Hematopoietic multipotent progenitor cell treated with erythropoietin and hydrocortisone succinate and interleukin-3 and kit ligand, for 15 days (in vitro differentiated cells): ENCODE data around the gene SERGEF.
A peak's percentile ranks its signal among the peaks of the same experiment; 100 is the strongest.
"Not testable (repeated sequence)": the region's sequence is repeated elsewhere in the genome, so short reads cannot be mapped to it uniquely, and the experiment has no call there.

Experiments used
- DNase-seq: peaks from one replicate; pipeline ENCODE4 v3.0.0-alpha.2; 2015; ENCODE audit warnings: low spot score

Gene SERGEF

DNA sequence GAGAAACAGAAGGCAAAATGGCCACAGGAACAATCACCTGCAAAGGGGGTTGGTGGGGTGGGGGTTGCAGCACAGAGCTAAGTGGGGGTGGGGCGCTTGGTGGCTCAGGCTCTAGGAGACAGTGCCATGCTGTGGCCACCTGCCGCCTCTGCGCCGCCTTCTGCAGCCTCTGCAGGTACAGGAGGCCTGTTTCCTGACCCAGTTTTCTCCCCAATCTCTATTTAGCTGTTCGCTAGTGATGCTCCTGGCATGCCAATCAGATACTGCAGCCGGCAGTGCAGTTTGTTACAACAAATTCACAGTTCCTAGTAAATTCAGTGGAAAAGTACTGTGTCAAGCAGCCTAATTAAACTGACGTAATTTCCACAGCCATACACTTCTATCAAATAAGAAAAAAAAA, 106.4 kb downstream of the SERGEF start:
- DNase-seq, result no peak

DNA sequence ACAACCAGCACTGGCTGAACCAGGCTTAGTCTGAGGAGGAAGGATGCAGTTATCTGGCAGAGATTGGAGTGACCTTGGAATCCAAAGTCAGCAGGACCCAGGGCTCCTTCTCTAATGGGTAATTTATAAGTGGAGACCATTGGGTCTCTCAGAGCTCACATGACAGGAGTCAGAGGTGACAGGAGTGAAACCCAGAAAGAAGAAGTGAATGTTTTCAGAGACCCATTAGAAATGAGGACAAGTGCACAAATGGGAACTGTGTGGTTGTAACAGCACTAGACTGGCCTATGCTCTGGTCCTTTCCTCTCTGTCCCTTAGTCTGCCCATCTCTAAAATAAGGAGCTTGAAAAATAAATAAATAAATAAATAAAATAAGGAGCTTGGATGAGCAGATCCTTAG, 107.4 kb downstream of the SERGEF start:
- DNase-seq, result no peak

DNA sequence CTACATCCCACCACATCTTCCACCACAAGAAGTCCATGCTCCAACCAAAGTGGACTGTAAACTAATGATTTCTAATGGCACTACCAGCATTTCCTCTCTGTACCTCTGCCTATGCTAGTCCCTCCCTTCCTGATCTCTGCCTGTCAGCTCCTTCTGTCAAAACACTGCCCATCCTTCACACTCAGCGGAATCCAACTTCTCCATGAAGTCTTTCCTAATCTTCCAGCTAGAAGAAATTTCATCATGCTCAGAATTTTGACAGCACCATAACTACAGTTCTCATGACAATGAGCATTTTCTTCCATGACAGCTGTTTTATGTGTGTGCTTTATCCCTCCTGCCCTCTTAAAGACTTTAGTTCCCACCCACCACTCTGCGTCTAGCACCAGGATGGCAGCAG, 111.4 kb downstream of the SERGEF start:
- no peak for DNase-seq

DNA sequence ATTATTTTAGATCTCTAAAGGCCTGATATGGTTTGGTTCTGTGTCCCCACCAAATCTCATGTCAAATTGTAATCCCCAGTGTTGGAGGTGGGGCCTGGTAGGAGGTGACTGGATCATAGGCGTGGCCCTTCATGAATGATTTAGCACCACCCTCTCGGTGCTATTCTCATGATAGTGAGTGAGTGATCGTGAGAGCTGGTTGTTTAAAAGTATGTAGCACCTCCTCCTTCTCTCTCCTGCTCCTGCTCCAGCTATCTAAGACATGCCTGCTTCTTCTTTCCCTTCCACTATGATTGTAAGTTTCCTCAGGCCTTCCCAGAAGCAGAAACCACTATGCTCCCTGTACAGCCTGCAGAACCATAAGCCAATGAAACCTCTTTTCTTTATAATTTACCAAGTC, 114.1 kb downstream of the SERGEF start:
- DNase-seq, result peak; percentile 8

DNA sequence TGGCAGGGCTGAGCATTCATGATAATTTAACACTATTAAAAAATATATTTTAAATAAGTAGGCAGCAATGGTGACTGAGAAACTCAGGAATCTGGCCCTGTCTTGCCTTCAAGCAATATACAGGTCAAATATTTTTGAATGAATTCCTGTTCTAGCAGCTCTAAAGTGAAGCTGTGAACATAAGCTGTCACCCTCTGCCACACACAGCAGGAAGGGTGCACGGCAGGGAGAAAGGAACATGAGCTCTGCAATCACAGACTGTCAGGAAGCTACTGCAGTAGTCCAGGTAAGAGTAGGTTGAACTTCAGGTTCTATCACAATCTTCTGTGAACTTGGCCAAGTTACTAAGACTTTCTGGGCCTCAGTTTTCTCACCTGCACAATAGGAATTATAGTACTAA, 114.8 kb downstream of the SERGEF start:
- no peak for DNase-seq

DNA sequence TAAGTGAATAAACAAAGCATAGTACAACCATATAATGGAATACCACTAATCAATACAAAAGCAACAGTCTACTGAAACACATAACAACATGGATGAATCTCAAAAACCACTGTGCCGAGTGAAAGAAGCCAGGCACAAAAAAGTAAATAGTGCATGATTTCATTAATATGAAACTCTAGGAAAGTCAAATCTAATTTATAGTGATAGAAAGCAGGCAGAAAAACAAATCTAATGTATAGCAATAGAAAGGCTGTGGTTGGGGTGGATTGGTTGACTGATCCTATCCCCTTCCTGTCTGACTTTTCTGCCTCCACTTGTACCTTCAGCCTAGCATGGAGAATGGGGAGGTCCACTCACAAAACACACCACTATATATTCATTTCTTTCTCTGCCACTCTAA, 115.4 kb downstream of the SERGEF start:
- DNase-seq, result no peak

DNA sequence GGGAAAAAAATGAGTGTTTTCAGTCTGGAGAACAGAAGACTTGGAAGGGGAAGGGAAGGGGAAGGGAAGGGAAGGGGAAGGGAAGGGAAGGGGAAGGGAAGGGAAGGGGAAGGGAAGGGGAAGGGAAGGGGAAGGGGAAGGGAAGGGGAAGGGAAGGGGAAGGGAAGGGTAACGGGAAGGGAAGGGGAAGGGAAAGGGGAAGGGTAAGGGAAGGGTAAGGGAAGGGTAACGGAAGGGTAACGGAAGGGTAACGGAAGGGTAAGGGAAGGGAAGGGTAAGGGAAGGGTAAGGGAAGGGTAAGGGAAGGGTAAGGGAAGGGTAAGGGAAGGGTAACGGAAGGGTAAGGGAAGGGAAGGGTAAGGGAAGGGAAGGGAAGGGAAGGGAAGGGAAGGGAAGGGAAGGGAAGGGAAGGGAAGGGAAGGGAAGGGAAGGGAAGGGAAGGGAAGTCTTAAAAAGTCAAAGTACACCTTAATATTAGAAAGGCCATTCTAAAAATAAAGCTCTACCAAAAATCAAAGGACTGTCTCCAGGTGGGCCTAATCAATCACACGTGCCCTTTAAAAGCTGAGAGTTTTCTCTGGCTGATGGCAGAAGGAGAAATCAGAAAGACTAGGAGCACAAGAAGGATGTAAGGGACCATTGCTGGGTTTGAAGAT, 116.2 kb downstream of the SERGEF start:
- DNase-seq, result not testable (repeated sequence)

DNA sequence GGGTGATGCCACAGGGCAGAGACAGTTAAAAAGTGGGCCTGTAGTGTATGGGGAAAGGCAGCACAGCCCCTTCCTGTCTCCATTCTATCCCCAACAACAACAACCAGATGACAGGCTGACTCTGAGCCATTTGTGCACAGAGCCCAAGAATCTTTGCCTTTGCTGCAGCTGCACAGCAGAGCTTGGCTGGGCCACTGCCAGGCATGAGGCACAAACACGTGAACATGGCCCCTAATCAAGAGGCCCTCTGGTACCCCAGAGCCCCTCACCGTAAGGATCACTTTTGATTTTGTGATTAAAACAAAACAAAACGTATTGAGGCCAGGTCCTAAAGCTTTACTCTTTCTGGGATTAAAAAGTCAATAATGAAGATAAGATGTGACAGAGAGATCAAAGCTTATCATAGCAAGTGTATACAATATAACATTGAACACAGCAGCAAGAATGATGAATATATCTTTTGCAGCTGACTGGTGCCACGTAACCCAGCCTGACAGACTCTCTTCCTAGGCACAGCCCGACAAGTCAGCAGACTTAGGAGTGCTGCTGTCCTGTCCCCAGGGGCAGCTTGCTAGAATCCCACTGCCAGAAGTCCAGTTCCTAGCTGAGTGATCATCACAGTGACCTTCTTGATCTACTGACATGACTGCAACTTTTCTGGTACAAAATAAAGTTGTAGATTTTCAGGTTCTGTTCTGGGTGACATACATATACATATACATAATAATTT, 117.8 kb downstream of the SERGEF start:
- DNase-seq, result no peak

DNA sequence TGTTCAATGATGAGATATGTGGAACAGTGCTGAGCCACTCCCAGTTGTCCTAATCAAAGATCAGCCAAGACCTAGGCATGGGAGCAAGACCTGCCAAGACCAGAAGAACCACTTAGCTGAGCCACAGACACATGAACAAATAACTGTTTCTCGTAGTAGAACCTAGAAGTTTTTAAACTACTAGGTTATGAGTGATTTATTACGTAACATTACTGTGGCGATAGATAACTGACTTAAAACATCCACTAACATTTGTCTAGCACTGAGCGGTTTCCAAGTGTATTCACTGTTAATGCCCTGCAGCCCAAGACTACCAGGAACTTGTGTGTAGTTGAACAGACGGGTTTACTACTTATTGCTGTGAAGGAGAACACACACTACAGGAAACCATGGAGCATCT, 120.4 kb downstream of the SERGEF start:
- no peak for DNase-seq

DNA sequence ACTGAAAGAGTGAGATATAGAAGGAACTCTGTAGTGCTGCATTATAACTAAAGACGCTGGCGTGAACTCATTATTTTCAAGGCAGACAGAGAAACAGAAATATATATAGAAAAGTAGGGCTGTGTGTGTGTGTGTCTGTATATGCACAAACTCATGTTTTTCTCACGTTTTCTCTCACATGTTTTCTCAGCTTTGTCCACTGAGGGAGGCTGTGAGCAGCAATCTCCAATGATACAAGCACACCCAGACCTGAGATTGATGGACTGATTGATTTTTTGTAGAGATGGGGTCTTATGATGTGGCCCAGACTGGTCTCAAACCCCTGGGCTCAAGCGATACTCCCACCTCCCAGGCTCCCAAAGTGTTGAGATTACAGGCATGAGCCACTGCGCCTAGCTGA, 122.5 kb downstream of the SERGEF start:
- no peak for DNase-seq

DNA sequence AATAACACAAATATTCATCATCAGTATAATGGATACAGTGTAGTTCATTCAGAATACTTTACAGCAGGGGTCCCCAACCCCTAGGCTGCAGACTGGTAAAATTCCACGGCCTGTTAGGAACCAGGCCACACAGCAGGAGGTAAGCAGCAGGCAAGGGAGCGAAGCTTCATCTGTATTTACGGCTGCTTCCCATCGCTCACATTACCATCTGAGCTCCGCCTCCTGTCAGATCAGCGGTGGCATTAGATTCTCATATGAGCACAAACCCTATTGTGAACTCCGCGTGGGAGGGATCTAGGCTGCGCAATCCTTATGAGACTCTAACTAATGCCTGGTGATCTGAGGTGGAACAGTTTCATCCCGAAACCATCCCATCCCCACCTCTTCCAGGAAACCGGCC, 125.1 kb downstream of the SERGEF start:
- DNase-seq, result no peak

DNA sequence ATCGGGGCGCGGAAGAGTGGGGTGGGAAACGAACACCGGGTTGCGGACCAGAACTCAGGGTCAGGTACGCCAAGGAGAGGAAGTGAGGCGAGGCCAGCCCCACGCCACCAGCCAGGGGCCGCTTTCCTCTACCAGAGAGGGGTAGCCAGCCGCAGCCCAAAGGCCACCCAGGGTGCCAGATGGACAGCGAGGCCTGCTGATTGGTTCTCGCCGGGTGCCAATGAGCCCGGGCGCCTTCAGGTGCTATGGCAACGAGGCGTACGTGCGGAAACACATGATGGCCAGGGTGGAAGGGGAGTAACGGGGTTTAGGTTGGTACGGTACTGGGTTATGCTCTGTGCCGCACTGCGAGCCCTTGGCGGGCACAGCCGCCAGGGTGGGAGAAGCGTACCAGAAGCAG, 128.9 kb downstream of the SERGEF start:
- DNase-seq, result no peak

DNA sequence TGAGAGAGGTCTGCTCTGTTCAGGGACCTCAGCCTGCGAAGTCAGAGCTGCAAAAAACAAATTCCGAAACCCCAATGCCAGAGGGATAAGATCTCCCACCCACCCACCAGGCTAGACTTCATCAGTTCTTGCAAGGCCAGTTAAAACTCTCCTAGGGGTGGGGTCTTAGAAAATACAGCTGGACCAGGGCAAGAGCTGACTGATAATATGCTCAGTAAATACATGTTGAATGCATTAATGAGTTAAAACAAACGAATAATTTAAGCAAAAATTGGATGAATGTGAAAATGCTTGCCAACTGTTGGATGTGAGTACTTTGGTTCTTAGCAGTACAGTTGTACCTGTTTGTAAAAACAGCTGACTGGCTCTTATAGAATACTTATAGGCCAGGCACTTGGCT, 129.8 kb downstream of the SERGEF start:
- no peak for DNase-seq

DNA sequence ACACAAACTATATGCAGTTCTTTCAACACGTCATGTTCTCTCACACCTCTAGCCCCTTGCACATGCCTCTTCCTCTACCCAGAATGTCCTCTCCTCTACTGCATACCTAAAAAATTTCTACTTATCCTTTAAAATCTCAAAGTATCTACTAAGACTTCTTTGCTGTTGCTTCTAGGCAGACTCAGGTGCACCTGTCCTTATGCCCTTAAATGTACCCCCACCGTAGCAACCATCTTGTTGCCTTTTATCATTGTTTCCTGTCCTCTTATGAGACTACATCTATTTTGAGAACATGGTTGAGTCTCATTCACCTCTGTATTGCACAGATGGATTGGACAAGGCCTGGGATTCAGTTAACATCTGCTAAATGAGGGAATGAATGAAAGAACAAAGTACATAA, 134.1 kb downstream of the SERGEF start:
- DNase-seq, result no peak

DNA sequence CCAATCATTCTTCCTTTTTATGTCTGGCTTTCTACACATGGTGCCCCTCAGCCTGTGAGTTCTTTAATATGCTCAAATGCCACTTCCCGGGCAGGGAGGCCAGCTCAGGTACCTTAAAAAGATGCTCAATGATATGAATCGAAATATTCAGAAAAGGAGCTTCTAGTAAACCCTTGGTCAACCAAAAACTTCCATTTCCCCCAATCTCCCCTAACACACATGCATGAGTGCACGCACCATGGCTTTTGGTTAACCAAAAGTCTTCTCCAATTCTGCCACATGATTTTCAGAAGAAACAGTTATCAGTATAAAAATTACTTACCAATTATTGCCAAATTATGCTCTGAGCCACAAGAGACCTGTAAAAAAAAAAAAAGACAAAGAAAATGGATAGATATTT, 135.0 kb downstream of the SERGEF start:
- no peak for DNase-seq

DNA sequence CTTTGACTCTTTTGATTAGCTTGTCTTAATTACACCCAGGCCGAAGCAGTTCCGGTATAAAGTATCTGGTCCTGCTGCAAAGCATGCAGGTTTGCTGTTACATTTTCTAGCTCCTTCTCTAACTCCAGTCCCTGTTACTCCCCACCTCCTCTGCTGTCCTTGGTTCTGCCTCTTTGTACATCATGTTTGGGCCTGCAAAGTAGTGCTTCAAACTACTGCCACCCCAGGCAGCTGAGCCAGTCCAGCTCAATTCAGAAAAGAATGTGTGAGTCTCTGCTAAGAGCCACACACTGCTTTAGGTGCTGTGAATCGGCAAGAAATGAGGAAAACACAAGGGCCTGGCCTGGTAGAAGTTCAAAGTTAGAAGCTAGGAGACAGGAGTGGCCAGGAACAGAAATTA, 136.0 kb downstream of the SERGEF start:
- no peak for DNase-seq

DNA sequence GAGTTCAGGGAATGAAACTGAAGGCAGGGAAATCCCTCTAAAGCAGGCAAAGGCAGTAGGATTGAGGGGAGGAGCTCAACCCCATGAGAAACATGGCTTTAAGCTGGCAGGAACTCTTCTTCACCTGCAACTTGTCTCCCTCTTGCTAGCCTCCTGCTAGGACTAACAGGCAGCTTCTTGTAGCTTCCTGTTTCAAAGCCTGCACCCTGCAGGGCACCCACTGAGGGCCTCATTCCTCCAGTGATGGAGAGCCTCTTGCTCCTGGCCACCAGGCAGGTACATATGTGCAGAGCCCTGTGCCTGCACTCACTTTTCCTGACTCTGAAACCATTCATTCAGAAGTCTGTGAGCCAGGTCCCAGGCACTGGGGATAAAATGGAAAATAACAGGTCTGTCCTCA, 137.0 kb downstream of the SERGEF start:
- no peak for DNase-seq

DNA sequence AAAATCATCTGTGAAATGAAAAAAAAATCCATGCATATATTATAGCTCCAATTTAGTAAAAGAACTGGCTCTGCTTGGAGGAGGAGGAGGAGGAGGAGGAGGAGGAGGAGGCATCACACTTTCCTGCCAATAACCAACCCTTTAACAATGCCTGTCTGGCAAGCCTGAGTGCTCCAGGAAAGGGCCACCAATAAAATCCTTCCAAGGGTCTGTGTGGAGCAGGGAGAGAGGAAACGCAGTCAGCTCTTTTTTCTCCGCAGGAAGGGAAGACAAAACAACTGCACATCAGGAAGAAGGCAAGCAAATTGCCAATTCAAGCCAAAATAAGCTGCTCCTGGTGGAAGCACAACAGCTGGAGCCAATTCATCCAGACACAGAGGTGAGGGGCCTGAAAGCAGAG, 139.3 kb downstream of the SERGEF start:
- DNase-seq, result no peak

DNA sequence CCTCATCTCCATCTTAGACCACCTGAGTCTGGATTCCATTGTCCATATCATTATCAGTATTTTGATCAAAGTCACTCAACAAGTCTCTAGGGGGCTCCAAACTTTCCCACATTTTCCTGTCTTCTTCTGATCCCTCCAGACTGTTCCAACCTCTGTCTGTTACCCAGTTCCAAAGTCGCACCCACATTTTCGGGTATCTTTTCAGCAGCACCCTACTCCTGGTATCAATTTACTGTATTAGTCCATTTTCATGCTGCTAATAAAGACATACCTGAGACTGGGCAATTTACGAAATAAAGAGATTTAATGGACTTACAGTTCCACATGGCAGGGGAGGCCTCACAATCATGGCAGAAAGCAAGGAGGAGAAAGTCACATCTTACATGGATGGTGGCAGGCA, 144.4 kb downstream of the SERGEF start:
- not testable (repeated sequence) for DNase-seq

DNA sequence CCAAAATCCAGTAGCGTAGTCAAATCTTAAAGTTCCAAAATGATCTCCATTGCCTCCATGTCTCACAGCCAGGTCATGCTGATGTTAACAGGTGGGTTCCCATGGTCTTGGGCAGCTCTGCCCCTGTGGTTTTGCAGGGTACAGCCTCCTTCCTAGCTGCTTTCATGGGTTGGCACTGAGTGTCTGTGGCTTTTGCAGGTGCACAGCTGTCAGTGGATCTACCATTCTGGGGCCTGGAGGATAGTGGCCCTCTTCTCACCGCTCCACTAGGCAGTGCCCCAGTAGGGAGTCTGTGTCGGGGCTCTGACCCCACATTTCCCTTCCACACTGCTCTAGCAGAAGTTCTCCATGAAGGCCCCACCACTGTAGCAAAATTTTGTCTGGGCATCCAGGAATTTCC, 145.5 kb downstream of the SERGEF start:
- no peak for DNase-seq

DNA sequence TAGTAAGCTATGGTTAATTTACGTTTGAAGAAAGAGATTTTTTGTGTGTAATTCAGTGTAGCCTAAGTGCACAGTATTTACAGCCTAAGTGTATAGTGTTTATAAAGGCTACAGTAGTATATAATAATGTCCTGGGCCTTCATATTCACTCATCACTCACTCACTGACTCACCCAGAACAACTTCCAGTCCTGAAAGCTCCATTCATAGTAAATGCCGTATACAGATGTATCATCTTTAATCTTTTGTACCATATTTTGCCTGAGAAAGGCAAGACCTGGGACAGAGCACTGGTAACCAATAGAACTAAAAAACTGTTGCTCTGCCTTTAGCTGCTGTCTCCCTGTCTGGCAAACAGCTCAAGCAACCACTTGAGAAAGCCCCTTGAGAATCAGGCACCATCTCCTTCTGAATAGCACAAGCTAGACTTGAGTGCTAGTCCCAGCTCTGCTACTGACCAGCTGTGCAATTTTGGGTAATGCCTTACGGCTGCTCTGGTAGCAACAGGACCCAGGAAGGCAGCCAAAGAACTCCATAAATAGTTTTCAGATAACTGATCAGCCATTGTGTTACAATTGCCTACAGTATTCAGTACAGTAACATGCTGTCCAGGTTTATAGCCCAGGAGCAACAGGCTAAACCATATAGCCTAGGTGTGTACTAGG, 146.9 kb downstream of the SERGEF start:
- no peak for DNase-seq

DNA sequence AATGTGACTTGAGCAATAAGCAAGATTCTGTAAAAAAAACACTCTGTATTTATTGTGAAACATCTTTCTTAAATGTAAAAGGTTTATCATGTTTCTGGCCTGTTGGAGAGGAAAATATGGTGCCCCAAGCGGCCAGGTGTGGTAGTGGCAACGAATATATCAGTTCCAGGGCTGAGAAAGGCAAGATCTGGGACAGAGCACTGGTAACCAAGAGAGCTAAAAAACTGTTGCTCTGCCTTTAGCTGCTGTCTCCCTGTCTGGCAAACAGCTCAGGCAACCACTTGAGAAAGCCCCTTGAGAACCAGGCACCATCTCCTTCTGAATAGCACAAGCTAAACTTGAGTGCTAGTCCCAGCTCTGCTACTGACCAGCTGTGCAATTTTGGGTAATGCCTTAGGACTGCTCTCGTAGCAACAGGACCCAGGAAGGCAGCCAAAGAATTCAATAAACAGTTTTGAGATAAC, 148.3 kb downstream of the SERGEF start:
- DNase-seq, result peak; percentile 11

DNA sequence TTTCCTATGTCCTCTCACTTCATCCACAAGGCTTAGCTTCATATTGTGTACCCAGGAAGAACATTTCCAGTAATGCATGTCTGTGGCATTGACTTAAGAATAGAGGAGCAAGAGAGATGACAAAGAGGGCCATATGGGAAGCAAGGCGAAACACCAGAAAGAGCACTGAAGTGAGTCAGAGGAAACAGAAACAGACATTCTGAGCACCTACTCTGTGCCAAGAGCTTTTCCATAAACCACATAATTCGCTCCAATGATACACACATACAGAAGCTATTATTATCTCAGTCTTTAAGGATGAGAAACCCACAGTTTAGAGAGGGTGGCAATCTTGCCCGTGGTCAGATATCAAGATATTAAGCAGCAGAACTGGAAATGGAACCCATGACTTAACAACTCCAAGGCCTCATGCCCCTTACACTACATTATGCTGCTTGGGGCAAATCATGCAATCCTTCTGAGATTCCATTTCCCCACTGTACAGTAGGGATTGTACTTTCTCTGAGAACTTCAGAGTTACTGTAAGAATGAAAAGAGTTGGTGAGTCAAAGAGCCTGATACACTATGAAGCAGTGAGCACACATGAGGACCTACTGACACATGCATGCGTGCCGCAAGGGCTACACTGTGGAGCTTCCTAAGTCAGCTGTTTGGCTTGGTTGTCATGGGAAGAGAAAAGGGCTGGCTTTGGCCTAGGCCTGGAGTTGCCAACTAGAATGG, 151.7 kb downstream of the SERGEF start:
- no peak for DNase-seq
